ENCODE data around the gene TXNL4A.

The TXNL4A gene

GRCh38 chr18:79942786-79943607 lies 45.4 kb downstream of the TXNL4A start:
- DNase-seq (ENCODE audit: low read depth), result peak; percentile 40
- no peak for TF ChIP-seq CTCF (conservative IDR thresholded peaks at IDR 0.05; ENCODE audit: low read depth, low read length)
- H3K4me3 ChIP-seq (ENCODE audit: low read depth, low read length), result no peak overlapping the region

DNA sequence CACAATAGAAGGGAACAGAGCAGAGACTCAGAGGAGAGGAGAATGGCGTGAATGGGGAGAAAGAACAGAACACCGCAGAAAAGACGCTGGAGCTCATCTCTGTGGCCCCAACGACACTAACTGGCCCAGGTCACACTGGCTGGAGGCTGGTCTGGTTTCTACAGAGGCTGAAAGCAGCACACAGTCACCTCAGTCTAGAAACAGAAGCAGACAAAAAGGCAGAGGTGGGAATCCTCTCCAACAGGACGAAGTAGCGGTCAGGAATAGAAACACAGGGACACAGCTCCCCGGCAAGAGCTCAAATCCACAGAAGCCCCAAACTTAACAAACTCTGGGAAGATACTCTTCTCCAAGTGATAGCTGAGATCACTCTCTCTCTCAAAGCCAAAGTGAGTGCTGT lies 46.2 kb downstream of the TXNL4A start:
- H3K4me3 ChIP-seq (ENCODE audit: low read depth, low read length), result no peak overlapping the region
- DNase-seq (ENCODE audit: low read depth), result no peak
- no peak for TF ChIP-seq CTCF (conservative IDR thresholded peaks at IDR 0.05; ENCODE audit: low read depth, low read length)

DNA sequence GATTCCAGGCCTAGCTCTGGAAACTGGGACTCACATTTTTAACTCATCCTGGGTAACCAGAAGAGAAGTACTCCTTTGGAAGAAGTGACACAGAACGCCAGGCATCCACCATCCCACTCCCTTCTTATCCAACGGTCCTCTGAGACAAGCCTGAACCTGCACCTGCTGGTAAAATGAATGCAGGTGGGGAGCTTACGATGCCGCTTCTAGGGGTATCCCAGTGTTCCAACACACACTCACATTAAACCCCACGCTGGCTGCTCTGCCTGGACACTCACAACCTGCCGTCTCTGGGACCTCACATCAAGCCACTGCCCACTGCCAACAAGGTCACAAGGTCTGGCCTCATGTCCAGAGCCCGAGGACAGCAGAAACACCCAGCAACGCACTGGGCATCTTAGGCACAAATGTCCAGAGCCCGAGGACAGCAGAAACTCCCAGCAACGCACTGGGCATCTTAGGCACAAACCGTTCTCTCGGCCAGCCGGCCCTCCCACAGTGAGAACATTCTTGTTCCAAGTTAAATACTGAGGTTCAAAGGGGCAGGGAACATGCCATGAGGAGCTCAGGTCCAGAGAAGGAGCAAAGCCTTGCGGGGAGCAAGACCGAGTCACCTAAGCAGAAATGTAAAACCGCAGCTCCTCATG lies 46.8 kb downstream of the TXNL4A start:
- TF ChIP-seq CTCF (conservative IDR thresholded peaks at IDR 0.05; ENCODE audit: low read depth, low read length), result no peak
- no peak overlapping the region for H3K4me3 ChIP-seq (ENCODE audit: low read depth, low read length)
- DNase-seq (ENCODE audit: low read depth), result peak; percentile 62

DNA sequence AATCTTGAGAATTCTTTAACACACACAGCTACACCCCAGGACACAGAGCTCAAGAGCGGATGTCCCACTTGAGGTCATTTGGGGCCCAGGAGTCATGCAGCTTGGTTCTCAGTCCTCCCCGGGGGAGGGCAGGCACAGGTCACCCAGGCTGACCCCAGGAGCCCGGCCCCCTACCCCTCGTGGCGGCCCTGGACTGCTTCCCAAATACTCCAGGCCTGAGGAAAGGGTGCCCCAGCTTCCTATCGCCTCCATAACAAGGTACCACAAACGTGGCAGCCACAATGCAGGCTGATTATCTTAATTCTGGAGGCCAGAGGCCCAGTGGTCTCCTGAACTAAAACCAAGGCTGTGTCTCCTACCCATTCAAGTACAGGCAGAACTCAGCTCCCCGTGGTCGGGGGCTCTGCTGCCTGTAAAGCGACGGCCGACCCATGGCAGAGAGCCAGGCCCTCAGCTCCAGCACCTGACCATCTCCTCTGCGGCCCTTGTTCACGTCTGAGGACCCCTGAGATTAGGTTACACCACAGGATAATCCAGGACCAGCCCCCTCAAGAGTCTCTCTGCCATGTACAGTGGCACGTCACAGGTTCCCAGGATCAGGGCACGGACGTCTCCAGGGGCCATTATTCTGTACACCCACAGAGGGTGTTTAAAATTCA lies 47.4 kb downstream of the TXNL4A start:
- no peak for TF ChIP-seq CTCF (conservative IDR thresholded peaks at IDR 0.05; ENCODE audit: low read depth, low read length)
- no peak for DNase-seq (ENCODE audit: low read depth)
- no peak overlapping the region for H3K4me3 ChIP-seq (ENCODE audit: low read depth, low read length)

GRCh38 chr18:79940126-79940813 lies 48.1 kb downstream of the TXNL4A start:
- no peak for TF ChIP-seq CTCF (conservative IDR thresholded peaks at IDR 0.05; ENCODE audit: low read depth, low read length)
- DNase-seq (ENCODE audit: low read depth), result no peak
- no peak overlapping the region for H3K4me3 ChIP-seq (ENCODE audit: low read depth, low read length)

DNA sequence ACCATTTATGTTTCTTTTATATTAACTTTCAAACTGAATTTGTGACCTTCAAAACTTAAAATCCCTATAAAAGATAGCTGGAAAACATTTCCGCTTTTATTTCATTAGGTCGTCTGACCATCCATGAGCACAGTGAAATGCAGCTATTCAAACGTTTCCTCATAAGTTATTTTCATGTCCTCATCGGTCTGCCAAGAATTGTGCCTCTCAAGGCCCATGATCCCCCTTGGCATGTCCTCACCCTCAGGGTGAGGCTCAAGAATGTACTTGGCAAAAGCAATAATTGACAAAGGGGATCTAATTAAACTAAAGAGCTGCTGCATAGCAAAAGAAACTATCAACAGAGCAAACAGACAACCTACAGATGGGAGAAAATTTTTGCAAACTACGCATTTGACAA lies 49.3 kb downstream of the TXNL4A start:
- no peak for DNase-seq (ENCODE audit: low read depth)
- no peak for TF ChIP-seq CTCF (conservative IDR thresholded peaks at IDR 0.05; ENCODE audit: low read depth, low read length)
- no peak overlapping the region for H3K4me3 ChIP-seq (ENCODE audit: low read depth, low read length)

Measured in choroid plexus epithelial cell (primary cell).